ENCODE data around the gene MYH10.

DNA sequence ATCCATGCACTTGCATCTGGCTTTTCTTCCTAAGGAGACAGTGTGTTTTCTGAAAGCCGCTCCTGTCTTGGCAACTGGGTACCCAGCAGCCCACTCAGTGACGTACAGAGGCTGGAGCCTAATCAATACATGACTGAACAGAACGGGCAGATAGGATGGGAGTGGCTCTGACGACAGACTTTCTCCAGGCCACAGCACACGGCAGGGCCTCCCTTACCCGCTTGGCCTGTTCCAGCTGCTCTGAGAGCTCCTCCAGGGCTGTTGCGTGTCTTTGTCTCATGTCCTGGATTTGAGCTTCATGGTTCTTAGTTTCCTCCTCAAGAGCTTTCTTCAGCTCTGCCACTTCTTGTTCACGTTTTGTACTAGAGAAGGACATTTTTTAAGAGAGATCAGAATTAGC lies 129.9 kb downstream of the MYH10 start:
- TF ChIP-seq, protein P1, sequence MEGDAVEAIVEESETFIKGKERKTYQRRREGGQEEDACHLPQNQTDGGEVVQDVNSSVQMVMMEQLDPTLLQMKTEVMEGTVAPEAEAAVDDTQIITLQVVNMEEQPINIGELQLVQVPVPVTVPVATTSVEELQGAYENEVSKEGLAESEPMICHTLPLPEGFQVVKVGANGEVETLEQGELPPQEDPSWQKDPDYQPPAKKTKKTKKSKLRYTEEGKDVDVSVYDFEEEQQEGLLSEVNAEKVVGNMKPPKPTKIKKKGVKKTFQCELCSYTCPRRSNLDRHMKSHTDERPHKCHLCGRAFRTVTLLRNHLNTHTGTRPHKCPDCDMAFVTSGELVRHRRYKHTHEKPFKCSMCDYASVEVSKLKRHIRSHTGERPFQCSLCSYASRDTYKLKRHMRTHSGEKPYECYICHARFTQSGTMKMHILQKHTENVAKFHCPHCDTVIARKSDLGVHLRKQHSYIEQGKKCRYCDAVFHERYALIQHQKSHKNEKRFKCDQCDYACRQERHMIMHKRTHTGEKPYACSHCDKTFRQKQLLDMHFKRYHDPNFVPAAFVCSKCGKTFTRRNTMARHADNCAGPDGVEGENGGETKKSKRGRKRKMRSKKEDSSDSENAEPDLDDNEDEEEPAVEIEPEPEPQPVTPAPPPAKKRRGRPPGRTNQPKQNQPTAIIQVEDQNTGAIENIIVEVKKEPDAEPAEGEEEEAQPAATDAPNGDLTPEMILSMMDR (IDR thresholded peaks at IDR 0.05), result no peak
- no peak for TF ChIP-seq POLR2A (IDR thresholded peaks at IDR 0.05)
